ENCODE results near the gene MAU2.

MAU2 gene
- 113 reads per million in 2 donors for total RNA-seq

DNA sequence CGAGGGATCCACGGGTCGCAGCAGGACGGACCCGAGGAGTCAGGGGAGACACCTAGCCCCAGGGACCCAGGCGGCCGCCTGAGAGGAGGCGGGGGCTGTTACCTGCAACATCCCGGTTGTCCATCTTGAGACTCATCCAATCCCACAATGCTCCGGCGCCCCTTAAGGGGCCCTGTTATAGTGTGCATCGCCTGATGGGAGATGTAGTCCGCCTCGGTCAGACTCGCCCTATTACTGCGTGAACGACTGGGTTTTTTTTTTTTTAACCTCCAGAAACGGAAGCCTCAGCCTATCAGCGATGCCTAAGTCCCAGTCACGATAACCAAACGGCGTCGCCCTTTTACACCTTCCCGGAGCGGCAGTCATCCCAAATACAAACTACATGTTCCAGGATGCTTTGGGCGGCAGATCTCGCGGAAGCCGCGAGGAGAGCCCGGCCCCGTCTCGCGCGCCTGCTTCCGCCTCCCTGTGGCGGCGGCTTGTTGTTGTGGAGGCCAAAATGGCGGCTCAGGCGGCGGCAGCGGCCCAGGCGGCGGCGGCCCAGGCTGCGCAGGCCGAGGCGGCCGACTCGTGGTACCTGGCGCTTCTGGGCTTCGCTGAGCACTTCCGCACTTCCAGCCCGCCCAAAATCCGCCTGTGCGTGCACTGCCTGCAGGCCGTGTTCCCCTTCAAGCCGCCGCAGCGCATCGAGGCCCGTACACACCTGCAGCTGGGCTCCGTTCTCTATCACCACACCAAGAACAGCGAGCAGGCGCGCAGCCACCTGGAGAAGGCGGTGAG is at the start of gene MAU2, which contains the start of gene SUGP1:
MAU2 (plus strand) TSS at position 469 of the 780 bp plus-strand sequence; CDS start at position 500, 31 bp downstream.
SUGP1 (minus strand) TSS at position 149 of the 780 bp plus-strand sequence; CDS start at position 136, 13 bp downstream.
- DNase-seq: peak; percentile 79 to 97 (median 88)

- no peak for DNase-seq
Measured at GRCh38 chr19:19271828-19272599, 48.6 kb upstream of the MAU2 start.

DNA sequence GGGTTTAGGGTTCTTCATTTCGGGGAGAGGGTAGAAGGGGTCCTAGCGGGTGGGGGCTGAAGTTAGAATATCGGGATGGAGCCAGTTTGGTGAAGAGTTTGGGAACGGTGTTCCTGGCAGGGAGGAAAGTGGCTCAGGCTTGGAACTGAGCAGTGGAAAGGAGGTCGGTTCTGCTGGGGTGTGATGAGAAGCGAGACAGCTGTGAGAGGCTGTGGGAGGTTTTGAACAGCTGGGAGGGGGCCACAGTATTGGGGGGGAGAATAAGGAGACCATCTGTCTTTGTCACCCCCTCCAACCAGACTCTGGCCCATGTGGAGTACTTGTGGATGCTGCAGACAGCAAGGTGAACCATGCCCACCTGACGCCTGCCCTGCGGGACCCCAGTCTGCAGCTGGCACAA is 46.5 kb upstream of the MAU2 start:
- DNase-seq: no peak

DNA sequence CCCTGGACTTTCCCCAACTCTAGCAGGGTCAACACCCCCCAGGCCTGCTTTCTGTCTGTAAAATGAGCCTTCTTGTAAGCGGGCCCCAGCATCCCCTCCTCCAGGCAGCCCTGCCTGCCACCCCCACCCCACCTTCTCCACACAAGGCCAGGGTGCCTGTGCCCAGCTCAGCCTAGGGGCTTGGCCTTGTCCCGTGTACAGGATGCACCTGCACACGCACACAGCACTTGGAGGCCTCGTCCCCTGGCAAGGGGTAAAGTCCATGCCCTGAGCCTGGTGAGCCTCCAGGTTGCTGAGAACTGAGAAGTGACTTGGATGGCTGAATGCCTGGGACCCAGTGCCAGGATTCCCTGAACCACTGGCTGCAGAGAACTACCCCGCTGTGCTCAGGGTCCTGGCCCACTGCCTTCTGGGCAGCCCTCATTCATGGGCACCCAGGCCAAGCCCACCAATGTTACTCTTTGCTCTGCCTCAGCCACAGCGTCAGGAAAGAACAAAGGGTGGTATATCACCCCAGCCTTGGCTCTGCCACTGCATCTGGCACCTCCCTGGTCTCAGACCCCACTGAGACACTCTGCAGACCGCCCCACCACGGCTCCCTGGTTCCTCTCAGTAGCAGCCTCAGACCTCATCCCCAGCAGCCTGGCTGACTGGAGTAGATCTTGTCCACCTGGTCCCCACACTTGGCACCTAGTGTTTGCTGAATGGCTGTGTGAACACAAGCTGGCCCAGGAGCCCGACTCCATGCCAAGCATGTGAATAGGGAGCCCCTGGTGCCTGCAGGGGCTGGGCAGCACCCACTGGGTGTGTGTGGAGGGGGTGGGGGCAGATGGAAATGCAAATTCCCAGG is 45.7 kb upstream of the MAU2 start:
- no peak for DNase-seq

- no peak for DNase-seq
Measured at GRCh38 chr19:19276386-19276785, 44.2 kb upstream of the MAU2 start.

- no peak for DNase-seq
Measured at GRCh38 chr19:19276851-19277250, 43.8 kb upstream of the MAU2 start.

DNA sequence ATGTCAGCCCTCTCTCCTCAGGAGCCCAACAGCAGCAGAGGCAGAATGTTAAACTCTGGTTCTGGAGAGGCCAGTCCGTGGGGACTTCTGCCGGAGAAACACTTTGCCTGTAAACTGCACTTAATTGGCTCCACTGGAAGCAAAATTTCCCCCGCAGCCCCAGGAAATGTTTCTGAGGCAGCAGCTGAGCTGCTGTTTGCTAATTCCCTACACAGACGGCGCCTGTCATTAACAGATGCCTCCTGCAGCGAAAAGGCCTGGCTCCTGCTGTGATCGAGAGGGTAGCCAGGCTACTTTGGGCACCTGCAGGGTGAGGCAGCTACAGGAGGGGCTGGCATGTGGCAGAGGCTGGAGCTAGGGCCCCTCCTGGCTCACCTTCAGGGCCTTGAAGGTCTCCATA is 42.3 kb upstream of the MAU2 start:
- no peak for DNase-seq

GRCh38 chr19:19279062-19279612 is 41.5 kb upstream of the MAU2 start:
- DNase-seq: no peak

DNA sequence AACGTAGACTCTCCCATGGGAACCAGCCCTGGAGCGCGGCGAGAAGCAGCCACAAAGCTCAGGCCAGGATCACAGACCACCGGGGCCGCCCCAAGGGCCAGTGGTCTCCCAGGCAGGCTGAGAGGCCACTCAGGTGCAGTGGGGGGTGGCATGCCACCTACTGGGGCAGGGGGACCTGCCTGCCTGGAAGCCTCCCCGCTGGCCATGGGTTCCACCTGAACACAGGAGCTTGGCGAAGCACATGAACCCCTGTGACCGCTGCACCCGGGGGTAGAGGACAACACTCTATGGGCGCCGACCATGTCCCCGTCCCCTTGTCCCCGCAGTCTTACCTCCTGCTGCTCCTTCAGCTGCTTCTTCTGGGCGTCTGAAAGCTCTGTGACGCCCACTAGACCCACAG is 40.8 kb upstream of the MAU2 start:
- DNase-seq: no peak

DNA sequence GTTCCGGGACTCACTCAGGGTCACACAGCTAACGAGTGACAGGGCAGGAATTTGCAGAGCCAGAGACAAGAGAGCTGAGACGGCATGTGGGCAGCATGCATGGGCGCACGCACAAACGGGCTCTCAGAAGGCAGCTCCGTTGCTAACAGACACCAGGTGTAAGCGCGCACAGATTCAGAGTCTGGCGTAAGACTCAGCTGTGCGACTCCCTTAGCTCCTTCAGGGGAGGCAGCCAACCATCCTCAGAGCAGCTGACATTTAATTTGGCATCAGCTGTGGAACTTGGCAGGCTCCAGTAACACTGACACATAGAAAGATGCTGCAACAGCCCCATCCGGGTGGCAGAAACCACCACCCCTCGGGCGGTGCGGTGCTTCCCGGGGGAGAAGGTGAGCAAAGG is 40.1 kb upstream of the MAU2 start:
- DNase-seq: no peak

- DNase-seq: no peak
Measured at GRCh38 chr19:19285686-19286085, 34.9 kb upstream of the MAU2 start.

DNA sequence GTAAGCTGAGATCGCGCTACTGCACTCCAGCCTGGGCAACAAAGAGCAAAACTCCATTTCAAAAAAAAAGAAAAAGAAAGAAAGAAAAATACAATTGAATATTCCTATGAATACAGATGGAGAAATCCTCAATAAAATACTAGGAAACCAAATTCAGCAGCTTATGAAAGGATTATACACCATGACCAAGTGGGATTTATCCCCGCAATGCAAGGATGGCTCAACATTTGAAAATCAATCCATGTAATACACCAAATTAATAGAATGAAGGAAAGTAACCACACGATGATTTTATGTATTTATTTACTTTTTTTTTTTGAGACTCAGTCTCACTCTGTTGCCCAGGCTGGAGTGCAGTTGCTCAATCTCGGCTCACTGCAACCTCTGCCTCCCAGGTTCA is 28.0 kb upstream of the MAU2 start:
- DNase-seq: no peak

DNA sequence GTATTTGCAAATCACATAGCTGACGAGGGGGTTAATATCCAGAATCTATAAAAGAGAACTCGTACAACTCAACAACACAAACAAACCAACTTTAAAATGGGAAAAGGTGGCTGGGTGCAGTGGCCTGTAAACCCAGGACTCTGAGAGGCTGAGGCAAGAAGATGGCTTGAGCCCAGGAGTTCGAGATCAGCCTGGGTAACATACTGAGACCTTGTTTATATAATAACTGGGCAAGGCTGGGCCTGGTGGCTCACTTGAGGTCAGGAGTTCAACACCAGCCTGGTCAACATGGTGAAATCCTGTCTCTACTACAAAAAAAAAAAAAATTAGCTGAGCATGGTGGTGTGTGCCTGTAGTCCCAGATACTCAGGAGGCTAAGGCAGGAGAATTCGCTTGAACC is 25.7 kb upstream of the MAU2 start:
- no peak for DNase-seq

DNA sequence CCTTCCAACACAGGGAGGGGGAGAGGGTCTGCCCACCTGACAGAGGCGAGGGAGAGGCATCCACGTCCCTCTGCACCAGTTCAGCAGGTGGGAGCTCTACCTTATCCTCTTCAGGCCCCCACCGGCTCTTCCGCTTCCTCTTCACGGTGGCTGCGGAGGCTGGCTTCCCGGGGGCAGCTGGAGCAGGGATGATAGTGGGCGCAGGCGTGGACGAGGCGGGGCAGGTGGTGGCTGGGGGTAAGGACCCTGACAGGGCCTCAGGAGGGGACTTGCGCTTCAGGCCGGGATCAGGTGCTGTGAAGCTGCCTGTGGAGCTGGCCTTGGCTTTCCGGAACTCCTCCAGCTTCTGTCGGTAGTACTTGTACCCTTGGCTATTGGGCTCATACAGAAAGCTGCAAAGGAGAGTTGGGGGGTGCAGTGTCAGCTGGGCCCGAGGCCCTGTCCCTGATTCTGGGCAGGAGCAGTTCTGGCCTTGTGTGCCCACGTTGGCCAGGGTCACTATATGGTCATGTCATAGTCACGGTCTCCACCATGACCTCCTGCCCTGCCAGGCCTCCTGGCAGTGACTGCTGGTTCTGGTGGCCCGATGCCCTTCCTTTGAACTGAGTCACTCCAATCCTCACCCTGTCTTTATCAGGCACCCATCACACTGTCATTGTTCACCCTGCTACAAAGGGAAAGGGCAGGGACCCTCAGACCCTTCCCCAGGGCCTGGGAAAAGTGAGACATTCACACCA is 23.5 kb upstream of the MAU2 start:
- DNase-seq: no peak

GRCh38 chr19:19297759-19298158 is 22.9 kb upstream of the MAU2 start:
- no peak for DNase-seq

DNA sequence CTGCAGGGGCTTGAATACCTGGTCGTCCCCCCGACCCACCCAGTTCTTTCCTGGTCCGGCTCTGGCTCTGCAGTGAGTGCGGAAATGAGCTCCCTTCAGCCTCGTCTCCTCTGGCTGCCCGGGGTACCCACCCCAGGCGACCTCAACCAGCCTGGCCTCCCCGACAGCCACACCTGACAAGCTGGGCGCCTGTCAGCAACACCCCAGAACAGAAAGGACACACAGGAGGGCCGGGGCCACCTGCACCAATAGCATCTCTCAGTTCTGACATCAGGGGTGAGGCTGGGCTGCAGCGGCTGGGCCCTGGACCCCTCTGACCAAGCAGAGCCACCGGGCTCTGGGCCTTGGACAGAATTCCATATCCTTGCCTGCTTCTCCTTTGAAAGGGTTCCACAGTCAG is 20.0 kb upstream of the MAU2 start:
- DNase-seq: no peak

- DNase-seq: no peak
Measured at GRCh38 chr19:19303411-19303810, 17.2 kb upstream of the MAU2 start.

- DNase-seq: no peak
Measured at GRCh38 chr19:19304186-19304965, 16.3 kb upstream of the MAU2 start.

DNA sequence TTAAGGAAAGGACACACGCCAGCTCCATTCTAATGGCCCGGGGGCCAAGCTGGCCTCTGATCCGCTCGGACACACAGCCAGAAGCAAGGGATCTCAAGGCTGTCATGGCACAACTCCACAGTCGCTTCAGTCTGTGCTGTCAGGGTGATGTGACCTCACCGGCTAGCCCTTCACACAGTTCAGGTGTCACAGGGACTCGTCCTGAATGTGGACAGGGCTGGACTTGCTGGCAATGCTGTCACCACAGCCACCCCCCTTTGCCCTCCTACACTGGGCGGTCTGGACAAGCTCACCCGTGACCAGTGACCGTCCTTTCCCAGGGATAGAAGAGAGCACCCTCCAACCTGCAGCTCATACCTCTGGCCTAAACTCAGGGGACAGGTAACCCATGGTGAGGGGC is 15.6 kb upstream of the MAU2 start:
- no peak for DNase-seq

DNA sequence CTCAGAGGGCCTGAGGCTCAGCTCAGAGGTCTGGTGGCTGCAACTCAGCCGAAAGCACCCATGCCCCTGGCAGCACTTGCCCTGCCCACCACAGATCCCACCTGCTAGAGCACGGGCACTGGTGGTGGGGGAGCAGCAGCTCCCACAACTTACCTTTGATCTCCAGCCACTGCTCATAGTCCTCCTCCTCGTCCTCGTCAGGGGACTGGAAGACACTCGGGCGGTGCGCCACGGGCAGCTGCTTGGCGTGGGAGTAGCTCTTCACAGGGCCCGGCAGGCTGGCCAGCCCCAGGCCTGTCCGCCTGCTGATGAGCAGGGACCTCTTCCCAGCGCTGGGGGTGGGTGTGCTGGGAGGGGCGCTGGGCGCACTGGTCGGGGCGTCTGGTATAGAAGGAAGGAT is 14.9 kb upstream of the MAU2 start:
- no peak for DNase-seq

- no peak for DNase-seq
Measured at GRCh38 chr19:19306191-19306590, 14.4 kb upstream of the MAU2 start.
